Measurements from ENCODE around the gene TWSG1. TPM values are rescaled to one million over a fixed set of nuclear protein-coding genes. Genes with fewer than 3 reads are reported as not detected.
A peak's percentile ranks its signal among the peaks of the same experiment; 100 is the strongest.

Gene TWSG1
- total and polyA plus RNA-seq, 3 experiments from 2014 or later: 4.9 to 14.2 (median 13.1) TPM

- no peak for DNase-seq
- H3K9me3 ChIP-seq (ENCODE audit: low read length): no peaks in the 10 kb centered on the region
- H3K36me3 ChIP-seq (ENCODE audit: insufficient read depth, low read length): no peaks in the 10 kb centered on the region
- no peak overlapping the region for H3K4me3 Mint-ChIP-seq
- no peak overlapping the region for H3K27ac ChIP-seq (ENCODE audit: low read depth, low read length)
- no peaks in the 10 kb centered on the region for H3K27me3 Mint-ChIP-seq
- H3K36me3 Mint-ChIP-seq: peaks cover 14 to 34% (median 18%) of the 10 kb centered on the region in 3 donors
- CTCF ChIA-PET: interaction anchor here (0.6 kb wide), 1 partner anchor 386 kb away, joined by 3 read pairs; no protein-coding TSS in a partner anchor
- H3K4me1 Mint-ChIP-seq: no peaks in the 10 kb centered on the region
- H3K4me1 ChIP-seq (ENCODE audit: insufficient read depth, low read length): no peaks in the 10 kb centered on the region
- H3K4me3 ChIP-seq (ENCODE audit: low read length): no peak overlapping the region
- no peaks in the 10 kb centered on the region for H3K27me3 ChIP-seq (ENCODE audit: insufficient read depth, low read length, poor library complexity, severe bottlenecking)
- POLR2A ChIA-PET: no interaction called here
- no peak overlapping the region for H3K27ac Mint-ChIP-seq
- peaks cover 0 to 10% (median 0%) of the 10 kb centered on the region in 5 donors for H3K9me3 Mint-ChIP-seq
Observed at GRCh38 chr18:9379118-9379517, 44.5 kb downstream of the TWSG1 start.

GRCh38 chr18:9380101-9380500 is 45.5 kb downstream of the TWSG1 start:
- no peaks in the 10 kb centered on the region for H3K27me3 ChIP-seq (ENCODE audit: insufficient read depth, low read length, poor library complexity, severe bottlenecking)
- H3K4me1 ChIP-seq (ENCODE audit: insufficient read depth, low read length): no peaks in the 10 kb centered on the region
- H3K27me3 Mint-ChIP-seq: no peaks in the 10 kb centered on the region
- ChIA-PET POLR2A (no interaction called here), CTCF (no interaction called here)
- no peaks in the 10 kb centered on the region for H3K4me1 Mint-ChIP-seq
- no peak overlapping the region for H3K27ac ChIP-seq (ENCODE audit: low read depth, low read length)
- no peak overlapping the region for H3K4me3 ChIP-seq (ENCODE audit: low read length)
- no peaks in the 10 kb centered on the region for H3K9me3 ChIP-seq (ENCODE audit: low read length)
- DNase-seq: no peak
- H3K36me3 ChIP-seq (ENCODE audit: insufficient read depth, low read length): no peaks in the 10 kb centered on the region
- no peak overlapping the region for H3K27ac Mint-ChIP-seq
- peaks cover 0 to 10% (median 0%) of the 10 kb centered on the region in 5 donors for H3K9me3 Mint-ChIP-seq
- no peak overlapping the region for H3K4me3 Mint-ChIP-seq
- H3K36me3 Mint-ChIP-seq: peaks cover 14 to 27% (median 16%) of the 10 kb centered on the region in 3 donors

- peaks cover 0 to 10% (median 0%) of the 10 kb centered on the region in 5 donors for H3K9me3 Mint-ChIP-seq
- no peaks in the 10 kb centered on the region for H3K4me1 Mint-ChIP-seq
- Histone ChIP-seq H3K27ac (ENCODE audit: low read depth, low read length) (no peak overlapping the region), H3K36me3 (ENCODE audit: insufficient read depth, low read length) (no peaks in the 10 kb centered on the region), H3K4me1 (ENCODE audit: insufficient read depth, low read length) (no peaks in the 10 kb centered on the region), H3K9me3 (ENCODE audit: low read length) (no peaks in the 10 kb centered on the region), H3K4me3 (ENCODE audit: low read length) (no peak overlapping the region), H3K27me3 (ENCODE audit: insufficient read depth, low read length, poor library complexity, severe bottlenecking) (no peaks in the 10 kb centered on the region)
- no peak for DNase-seq
- H3K4me3 Mint-ChIP-seq: no peak overlapping the region
- peaks cover 12 to 22% (median 13%) of the 10 kb centered on the region in 3 donors for H3K36me3 Mint-ChIP-seq
- CTCF ChIA-PET: no interaction called here
- H3K27me3 Mint-ChIP-seq: no peaks in the 10 kb centered on the region
- POLR2A ChIA-PET: no interaction called here
- H3K27ac Mint-ChIP-seq: no peak overlapping the region
Observed at GRCh38 chr18:9380621-9381395, 46.2 kb downstream of the TWSG1 start.

- DNase-seq: no peak
- H3K9me3 Mint-ChIP-seq: peaks cover 2 to 9% (median 7%) of the 10 kb centered on the region in 5 donors
- Histone ChIP-seq H3K4me3 (ENCODE audit: low read length) (no peak overlapping the region), H3K36me3 (ENCODE audit: insufficient read depth, low read length) (no peaks in the 10 kb centered on the region), H3K9me3 (ENCODE audit: low read length) (no peaks in the 10 kb centered on the region), H3K27me3 (ENCODE audit: insufficient read depth, low read length, poor library complexity, severe bottlenecking) (no peaks in the 10 kb centered on the region), H3K4me1 (ENCODE audit: insufficient read depth, low read length) (no peaks in the 10 kb centered on the region), H3K27ac (ENCODE audit: low read depth, low read length) (no peak overlapping the region)
- no peaks in the 10 kb centered on the region for H3K4me1 Mint-ChIP-seq
- peak overlapping the region in 1 of 8 donors; percentile 15 for H3K27ac Mint-ChIP-seq
- ChIA-PET POLR2A (no interaction called here), CTCF (no interaction called here)
- H3K4me3 Mint-ChIP-seq: no peak overlapping the region
- H3K36me3 Mint-ChIP-seq: peaks cover 10 to 12% (median 11%) of the 10 kb centered on the region in 3 donors
- no peaks in the 10 kb centered on the region for H3K27me3 Mint-ChIP-seq
Observed at GRCh38 chr18:9386879-9387278, 52.3 kb downstream of the TWSG1 start.

GRCh38 chr18:9387891-9388290 is 53.3 kb downstream of the TWSG1 start:
- no peaks in the 10 kb centered on the region for H3K27me3 Mint-ChIP-seq
- H3K4me3 ChIP-seq (ENCODE audit: low read length): no peak overlapping the region
- no peaks in the 10 kb centered on the region for H3K4me1 Mint-ChIP-seq
- no peak overlapping the region for H3K27ac ChIP-seq (ENCODE audit: low read depth, low read length)
- H3K27me3 ChIP-seq (ENCODE audit: insufficient read depth, low read length, poor library complexity, severe bottlenecking): no peaks in the 10 kb centered on the region
- POLR2A ChIA-PET: no interaction called here
- H3K9me3 ChIP-seq (ENCODE audit: low read length): no peaks in the 10 kb centered on the region
- CTCF ChIA-PET: no interaction called here
- H3K4me3 Mint-ChIP-seq: no peak overlapping the region
- H3K36me3 ChIP-seq (ENCODE audit: insufficient read depth, low read length): no peaks in the 10 kb centered on the region
- peaks cover 9 to 19% (median 16%) of the 10 kb centered on the region in 3 donors for H3K36me3 Mint-ChIP-seq
- no peaks in the 10 kb centered on the region for H3K4me1 ChIP-seq (ENCODE audit: insufficient read depth, low read length)
- no peak for DNase-seq
- peaks cover 2 to 9% (median 7%) of the 10 kb centered on the region in 5 donors for H3K9me3 Mint-ChIP-seq
- no peak overlapping the region for H3K27ac Mint-ChIP-seq

GRCh38 chr18:9389706-9390105 is 55.1 kb downstream of the TWSG1 start:
- Mint-ChIP-seq H3K27me3 (no peaks in the 10 kb centered on the region), H3K4me3 (no peak overlapping the region), H3K27ac (peak overlapping the region in 1 of 8 donors; percentile 82), H3K36me3 (peaks cover 9 to 19% (median 18%) of the 10 kb centered on the region in 3 donors), H3K4me1 (no peaks in the 10 kb centered on the region), H3K9me3 (peaks cover 2 to 9% (median 7%) of the 10 kb centered on the region in 5 donors)
- Histone ChIP-seq H3K4me1 (ENCODE audit: insufficient read depth, low read length) (no peaks in the 10 kb centered on the region), H3K27ac (ENCODE audit: low read depth, low read length) (no peak overlapping the region), H3K27me3 (ENCODE audit: insufficient read depth, low read length, poor library complexity, severe bottlenecking) (no peaks in the 10 kb centered on the region), H3K36me3 (ENCODE audit: insufficient read depth, low read length) (no peaks in the 10 kb centered on the region), H3K4me3 (ENCODE audit: low read length) (no peak overlapping the region), H3K9me3 (ENCODE audit: low read length) (no peaks in the 10 kb centered on the region)
- CTCF ChIA-PET: no interaction called here
- no peak for DNase-seq
- POLR2A ChIA-PET: no interaction called here

GRCh38 chr18:9392726-9393125 is 58.2 kb downstream of the TWSG1 start:
- H3K36me3 ChIP-seq (ENCODE audit: insufficient read depth, low read length): no peaks in the 10 kb centered on the region
- Mint-ChIP-seq H3K27me3 (no peaks in the 10 kb centered on the region), H3K4me3 (no peak overlapping the region), H3K4me1 (no peaks in the 10 kb centered on the region), H3K36me3 (peaks cover 19 to 33% (median 22%) of the 10 kb centered on the region in 3 donors), H3K27ac (no peak overlapping the region), H3K9me3 (peaks cover 2 to 9% (median 7%) of the 10 kb centered on the region in 5 donors)
- H3K4me1 ChIP-seq (ENCODE audit: insufficient read depth, low read length): no peaks in the 10 kb centered on the region
- DNase-seq: no peak
- H3K27me3 ChIP-seq (ENCODE audit: insufficient read depth, low read length, poor library complexity, severe bottlenecking): no peaks in the 10 kb centered on the region
- no peak overlapping the region for H3K27ac ChIP-seq (ENCODE audit: low read depth, low read length)
- CTCF ChIA-PET: no interaction called here
- no peak overlapping the region for H3K4me3 ChIP-seq (ENCODE audit: low read length)
- POLR2A ChIA-PET: no interaction called here
- H3K9me3 ChIP-seq (ENCODE audit: low read length): no peaks in the 10 kb centered on the region

- no peaks in the 10 kb centered on the region for H3K4me1 Mint-ChIP-seq
- no peak overlapping the region for H3K27ac Mint-ChIP-seq
- Histone ChIP-seq H3K36me3 (ENCODE audit: insufficient read depth, low read length) (no peaks in the 10 kb centered on the region), H3K4me1 (ENCODE audit: insufficient read depth, low read length) (no peaks in the 10 kb centered on the region), H3K27me3 (ENCODE audit: insufficient read depth, low read length, poor library complexity, severe bottlenecking) (no peaks in the 10 kb centered on the region), H3K27ac (ENCODE audit: low read depth, low read length) (no peak overlapping the region), H3K9me3 (ENCODE audit: low read length) (no peaks in the 10 kb centered on the region), H3K4me3 (ENCODE audit: low read length) (no peak overlapping the region)
- POLR2A ChIA-PET: no interaction called here
- peaks cover 2 to 9% (median 7%) of the 10 kb centered on the region in 5 donors for H3K9me3 Mint-ChIP-seq
- CTCF ChIA-PET: no interaction called here
- no peaks in the 10 kb centered on the region for H3K27me3 Mint-ChIP-seq
- no peak for DNase-seq
- peaks cover 19 to 35% (median 22%) of the 10 kb centered on the region in 3 donors for H3K36me3 Mint-ChIP-seq
- no peak overlapping the region for H3K4me3 Mint-ChIP-seq
Observed at GRCh38 chr18:9394046-9394445, 59.5 kb downstream of the TWSG1 start.

All from CD8-positive, alpha-beta memory T cell (primary cell).